ENCODE data around the gene PRUNE2.

PRUNE2 gene

DNA sequence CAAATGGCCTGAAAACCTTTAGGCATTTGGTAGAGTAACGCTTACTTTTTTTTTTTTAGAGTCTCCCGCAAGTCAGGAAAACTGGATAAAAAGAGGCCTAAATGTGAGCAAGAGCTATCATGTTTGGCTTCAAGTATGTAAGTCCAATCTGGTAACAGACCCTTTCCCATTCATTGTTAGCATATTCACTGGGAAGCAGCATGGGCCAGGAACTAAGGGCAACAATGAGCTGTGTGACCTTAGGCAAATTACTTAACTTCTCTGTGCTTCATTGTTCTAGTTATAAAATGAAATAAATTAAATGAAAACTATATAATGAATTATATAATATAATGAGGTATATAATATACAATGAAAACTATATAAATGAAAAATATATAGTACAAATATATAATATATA lies 256.0 kb downstream of the PRUNE2 start:
- no peak for DNase-seq

DNA sequence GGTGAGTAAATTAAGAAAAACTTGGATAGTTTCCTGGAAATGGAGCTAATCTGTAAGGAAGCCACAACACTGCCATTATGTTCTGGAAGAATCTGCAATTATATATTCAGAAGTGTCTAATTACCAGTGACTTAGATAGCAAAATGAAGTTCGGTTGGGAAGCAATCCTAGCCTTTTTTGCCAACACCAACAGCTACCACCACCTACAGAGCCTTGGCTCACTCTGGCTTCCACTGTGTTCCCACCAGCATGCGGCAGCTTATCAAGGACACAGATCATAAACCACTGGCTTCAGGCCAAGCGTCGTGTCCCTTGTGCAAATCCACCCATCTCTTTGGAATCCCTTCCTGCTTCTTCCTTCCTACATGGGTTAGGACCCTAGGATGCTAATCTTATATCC lies 259.7 kb downstream of the PRUNE2 start:
- no peak for DNase-seq

DNA sequence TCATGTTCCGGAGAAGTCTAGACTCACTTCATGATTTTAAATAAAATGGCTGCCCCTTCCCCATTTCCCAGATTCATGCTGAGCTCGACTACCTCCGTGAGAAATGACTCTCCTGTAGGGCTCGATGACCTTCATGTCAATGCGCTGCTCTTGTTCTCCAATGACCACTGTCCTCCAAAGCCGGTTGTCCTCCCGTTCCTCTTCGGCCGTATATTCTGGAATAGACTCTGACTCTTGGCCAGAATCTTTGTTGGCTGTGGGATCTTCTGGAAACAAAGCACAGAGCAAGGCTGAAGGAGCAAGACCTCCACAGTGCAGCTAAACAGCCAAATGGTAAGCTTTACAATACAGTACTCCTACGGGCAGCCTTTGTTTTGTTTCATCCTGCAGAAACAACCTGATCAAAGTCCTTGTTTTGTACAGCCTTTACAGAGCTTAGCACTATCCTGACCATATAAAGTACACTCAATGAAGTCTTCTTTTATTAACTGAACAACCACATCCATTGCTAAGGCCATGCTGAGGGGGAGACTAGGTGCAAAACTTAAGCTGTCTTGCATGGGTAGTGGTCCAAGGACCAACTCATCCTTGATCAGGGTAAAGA lies 261.2 kb downstream of the PRUNE2 start:
- no peak for DNase-seq

DNA sequence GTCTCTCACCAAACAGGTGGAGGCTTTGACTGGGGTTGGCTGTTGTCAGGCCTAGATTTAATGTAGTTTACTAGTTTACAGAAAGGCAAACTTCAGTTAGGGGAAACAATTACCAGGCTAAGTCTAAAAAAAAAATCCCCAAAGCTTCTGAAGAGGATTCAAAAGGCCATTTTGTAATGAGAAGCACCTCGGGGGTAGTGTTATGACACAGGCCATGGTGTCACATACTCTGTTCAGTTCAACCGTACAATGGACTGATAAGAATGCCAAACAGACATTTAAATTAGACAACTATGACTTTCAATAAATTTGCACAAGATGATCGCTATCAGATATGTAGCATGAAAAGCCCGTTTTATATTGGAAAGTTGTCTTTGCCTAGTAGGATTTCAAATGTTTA lies 261.7 kb downstream of the PRUNE2 start:
- DNase-seq = no peak

DNA sequence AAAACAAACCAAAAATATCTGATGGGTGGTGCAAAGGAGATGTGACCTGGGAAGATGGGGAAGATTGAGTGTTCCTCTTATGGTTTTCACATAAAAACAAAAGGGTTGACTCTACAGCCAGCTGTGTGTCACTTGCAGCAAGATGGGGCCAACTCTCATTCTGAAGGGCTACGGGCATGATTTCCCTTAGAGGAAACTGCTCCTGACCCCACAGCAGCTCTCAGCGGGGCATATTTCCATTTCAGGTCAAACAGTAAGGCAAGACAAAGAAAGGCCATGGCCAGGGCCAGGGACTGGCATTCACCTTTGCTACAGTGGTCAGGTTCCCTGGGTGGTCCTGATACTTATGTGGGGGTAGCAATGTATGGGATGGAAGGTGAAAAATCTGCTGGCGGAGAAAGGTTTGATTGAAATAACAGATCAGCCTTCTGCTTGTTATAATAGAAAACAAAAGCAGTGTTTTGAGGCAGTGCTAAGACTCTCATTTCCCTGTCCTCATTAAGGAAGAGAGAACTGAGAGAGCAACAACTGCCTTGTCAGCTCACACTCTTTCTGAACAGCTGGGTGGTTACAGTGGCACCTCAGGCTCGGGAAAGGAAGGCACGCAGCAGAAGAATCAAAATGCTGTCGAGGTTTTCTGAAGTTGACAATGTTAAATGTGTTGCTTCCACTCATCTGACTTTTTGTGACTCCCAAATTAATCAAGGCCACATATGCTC lies 262.4 kb downstream of the PRUNE2 start:
- no peak for DNase-seq

DNA sequence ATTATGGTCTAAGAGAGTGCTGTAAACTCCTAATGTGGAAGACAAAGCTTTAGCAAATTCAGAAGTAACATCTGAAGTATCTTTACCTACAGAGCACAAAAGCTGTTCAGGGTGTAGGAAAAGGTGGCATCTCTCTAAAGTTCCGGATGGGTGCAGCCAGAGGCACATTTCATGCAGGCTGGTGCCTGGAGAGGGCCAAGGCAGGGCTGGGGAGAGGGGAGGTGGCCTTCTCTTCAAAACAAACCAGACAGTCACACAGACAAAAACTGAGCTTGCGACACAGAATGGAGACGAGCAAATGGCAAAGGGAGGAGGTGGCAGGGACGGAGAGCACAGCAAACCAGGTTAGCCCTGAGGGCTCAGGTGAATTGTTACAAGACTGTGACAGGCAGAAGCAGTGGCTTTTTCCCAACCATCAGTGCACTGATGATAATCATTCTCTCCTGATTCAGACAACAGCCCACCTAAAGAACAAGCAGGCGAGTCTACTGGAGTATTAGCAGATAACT lies 263.2 kb downstream of the PRUNE2 start:
- no peak for DNase-seq

DNA sequence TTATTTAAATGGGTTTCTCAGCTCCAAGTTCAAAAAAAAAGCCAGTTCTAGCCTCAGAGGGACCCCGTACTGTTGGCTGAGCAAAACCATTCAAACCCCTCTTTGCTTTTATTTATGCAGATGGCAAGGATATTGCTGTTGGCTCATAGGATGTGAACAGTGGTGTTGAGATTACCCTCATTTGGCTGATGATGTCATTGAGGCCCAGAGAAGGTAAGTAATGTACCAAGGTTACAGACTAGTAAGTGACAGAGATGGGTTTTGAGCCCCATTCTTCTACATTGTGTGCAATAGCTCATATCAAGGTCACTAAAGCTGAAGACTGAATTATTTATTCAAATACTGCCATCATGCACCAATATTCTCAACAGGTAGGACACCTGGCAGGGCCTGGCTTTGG lies 263.8 kb downstream of the PRUNE2 start:
- no peak for DNase-seq

DNA sequence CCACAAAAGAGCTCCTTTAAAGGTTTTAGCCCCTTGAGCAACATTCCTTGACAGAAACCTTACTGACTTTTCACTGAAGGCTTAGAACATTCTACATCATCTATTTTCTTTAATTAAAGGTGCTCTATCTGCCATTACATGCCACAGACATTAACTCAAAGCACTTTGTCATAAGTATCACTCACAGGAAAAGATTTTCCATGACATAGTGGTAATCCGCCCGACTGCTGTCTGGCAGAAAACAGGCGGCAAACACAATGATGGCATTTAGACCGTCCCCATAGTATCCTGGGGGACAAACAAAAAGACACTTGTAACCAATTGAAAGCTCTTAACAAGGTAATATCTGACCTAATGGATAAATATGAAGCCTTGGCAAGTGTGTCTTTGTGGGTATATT lies 267.9 kb downstream of the PRUNE2 start:
- DNase-seq = no peak

DNA sequence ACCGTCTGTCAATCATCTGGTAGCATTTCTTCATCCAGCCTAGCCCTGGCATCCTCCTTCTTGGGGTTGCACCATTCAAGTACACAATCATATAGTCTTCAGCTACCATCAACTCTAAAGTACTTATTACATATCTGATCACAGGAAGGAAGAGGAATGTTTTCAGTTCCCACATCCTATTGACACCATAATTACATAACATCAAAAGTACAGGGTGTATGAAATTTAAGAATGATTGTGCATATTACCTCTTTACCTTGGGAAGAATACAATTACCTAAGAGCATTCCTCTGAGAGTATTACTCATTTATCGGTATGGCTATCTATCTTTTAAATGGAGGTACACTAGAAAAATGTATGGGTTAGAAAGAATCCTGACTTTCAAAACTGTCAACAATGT lies 268.5 kb downstream of the PRUNE2 start:
- DNase-seq = no peak

DNA sequence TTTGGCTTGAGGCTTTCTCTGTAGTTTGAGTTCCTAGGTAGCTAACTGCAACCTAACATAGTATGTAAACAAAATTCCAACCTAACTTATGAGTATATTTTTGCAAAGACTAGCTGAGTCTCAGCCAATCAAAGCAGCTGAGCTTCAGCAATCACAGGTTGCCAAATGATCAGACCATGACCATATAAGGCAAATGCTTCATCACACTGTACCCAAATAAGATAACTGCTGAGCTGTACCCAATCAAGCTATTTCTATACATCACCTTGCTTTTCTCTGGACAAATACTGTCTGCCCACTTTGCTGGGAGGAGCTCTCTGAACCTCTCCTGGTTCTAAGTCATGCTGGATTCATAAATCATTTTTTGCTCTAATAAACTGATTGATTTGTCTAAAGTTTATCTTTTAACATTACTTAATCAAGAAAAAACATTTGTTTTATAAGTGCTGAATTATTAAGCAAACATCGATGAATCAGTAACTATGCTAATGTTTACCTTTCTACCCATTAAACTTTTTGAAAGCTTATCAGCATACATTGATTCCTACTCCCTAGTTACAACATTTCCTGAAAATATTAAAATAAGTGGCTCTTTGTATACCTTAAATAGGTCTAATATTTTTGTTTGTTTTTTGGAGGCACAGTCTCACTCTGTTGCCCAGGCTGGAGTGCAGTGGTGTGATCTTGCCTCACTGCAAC lies 271.4 kb downstream of the PRUNE2 start:
- no peak for DNase-seq

DNA sequence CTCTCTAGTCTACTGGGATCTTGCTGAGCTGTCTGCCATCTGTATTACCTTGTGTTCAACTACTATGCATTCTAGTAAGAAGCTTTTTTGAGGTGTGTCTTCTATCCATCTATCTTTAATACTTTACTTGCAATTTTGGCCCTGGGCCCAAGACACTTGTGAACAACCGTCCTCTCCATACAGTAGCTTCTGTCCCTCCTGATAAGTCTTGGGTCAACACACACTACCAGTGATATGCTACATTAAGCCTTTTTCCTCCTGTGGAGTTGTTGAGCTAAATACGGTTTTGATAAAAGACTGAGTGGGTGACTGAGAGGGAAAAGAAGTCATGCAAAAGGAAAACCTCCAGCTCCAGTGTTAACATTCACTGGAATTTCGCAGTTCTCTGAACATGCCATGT lies 275.0 kb downstream of the PRUNE2 start:
- no peak for DNase-seq

DNA sequence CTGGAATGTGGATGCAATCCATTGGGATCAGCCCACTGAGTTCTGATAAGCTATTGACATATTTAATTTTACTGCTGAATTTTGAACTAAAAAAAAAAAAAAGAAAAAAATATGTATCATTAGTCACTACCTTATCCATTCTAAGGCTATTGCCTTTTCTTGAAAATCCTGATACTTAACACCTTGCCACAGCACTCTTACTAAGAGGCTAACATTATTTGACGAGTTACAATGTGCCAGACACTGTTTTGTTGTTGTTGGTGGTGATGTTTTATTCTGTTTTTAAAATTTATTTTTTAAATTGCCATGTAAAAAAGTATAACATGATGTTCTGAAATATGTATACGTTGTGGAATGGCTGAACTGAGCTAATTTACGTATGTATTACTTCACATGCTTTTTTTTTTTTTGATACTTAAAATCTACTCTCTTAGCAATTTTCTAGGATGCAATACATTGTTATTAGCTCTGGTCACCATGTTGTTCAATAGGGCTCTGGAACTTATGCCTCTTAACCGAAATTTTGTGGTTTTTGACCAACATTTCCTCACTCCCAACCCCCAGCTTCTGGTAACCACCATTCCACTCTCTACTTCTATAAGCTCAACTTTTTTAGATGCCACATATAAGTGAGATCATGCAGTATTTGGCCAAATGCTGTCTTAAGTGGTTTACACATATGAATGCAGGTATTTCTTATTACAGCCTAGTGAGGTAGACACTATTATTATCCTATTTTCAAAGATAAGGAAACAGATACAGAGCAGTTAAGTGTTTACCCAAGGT lies 276.5 kb downstream of the PRUNE2 start:
- DNase-seq = no peak

DNA sequence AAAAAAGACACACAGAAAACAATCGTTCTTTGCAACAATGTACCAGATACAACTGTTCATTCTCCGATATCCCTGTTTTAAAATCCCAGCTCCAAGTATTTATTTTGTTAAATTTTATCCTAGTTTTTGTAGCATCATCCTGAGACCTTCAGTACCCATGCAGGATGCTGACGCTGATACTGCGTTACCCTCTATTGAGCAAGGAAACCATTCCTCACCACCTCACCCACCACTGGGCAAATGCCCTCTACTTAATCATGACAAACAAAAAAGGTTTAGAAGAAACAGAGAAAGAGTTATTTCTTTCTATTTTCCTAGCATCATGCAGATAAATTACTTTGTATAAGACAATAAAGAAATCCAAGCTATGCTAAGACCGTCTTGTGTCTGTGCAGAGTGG lies 277.8 kb downstream of the PRUNE2 start:
- no peak for DNase-seq

DNA sequence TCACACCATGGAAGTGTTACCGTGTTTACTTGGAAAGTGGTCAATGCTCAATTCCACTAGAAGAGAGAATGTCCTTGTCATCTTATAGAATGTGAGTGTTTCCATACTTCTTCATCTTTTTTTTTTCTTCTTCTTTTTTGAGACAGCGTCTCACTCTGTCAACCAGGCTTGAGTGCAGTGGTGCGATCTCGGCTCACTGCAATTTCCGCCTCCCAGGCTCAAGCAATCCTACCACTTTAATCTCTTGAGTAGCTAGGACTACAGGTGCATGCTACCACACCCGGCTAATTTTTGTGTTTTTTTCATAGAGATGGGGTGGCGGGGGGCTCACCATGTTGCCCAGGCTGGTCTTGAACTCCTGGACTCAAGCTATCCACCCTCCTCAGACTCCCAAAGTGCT lies 278.9 kb downstream of the PRUNE2 start:
- DNase-seq = no peak

DNA sequence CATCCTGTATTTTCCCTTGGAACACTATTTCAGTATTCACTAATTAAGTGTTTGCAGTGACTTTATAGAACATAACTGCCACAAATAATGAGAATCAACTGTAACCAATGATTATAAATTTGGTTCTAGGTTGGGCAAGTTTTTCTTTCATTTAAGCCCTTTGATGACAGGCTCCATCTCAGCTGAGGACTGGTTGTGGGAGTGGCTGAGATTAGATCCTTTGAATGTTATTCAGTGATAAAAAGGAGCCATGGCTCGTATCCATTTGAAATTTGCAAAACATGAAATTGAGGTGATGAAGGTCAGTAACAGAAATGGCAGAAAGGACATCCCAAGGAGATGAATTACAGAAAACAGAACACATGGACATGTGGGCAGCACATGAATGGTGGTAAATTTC lies 279.8 kb downstream of the PRUNE2 start:
- no peak for DNase-seq

DNA sequence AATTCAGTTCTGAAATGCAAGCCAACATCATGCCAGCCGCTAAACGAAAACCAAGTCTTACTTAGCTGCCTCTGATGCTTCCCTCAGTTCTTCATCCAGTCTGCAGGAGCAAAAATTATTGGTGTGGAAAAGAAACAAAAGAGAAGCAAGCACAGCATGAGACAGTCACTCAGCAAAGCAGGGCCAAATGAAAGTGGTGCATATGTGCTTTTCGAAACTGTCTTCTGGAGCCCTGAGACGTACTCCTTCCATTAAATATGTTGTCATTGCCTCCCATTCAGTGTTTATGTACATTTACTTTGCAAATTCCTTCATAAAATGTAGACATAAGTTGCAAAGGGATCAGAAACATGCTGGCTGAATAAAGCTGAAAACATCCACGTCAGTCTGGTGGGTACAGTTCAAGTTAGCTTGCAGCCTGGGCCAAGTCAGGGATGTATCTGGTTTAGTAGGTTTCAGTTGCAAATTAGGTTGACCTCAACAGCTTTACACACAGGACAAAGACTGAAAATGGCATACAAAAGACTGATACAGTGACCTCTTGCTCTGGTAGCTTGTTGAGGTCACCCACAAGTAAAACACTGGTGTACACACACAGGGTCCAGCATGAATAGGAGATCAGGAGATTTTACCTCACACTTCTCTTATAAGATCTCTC lies 281.4 kb downstream of the PRUNE2 start:
- DNase-seq = no peak

DNA sequence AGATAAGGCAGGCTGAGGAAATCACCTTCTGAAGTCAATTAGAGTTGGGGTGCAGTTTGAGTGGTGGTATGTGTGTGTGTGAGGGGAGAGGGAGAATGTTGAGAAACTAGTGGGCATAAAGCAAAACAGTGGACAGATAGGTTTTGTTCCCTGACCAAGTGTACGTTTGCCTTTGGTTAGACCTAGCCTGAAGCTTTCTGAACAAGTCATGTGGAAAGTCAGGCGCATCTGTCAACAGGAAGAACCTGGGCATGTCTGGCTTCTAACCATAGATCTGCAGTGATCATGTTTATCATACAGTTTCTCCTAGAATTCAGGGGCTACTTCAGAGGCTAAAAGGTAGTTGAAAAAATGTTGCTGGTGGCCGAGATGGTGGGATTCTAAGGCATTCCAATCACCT lies 284.9 kb downstream of the PRUNE2 start:
- no peak for DNase-seq

DNA sequence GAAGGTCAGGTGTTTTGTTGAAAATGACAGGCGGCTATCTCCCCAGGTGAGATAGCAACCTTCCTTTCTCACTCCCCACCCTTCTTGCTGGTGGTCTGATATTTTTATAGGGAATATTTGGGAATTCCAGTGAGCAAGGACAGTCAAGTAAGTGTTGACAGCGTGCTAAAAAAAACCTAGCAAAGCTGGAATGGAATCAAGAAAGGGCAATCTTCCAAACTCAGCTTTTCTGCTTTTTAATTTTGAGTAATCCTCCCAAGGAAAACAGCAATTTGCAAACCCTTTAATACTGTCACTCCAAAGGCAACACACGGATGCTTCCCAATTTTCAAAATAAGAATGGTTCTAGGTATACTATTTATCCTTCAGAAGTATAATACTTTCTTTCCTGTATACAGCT lies 285.3 kb downstream of the PRUNE2 start:
- no peak for DNase-seq

DNA sequence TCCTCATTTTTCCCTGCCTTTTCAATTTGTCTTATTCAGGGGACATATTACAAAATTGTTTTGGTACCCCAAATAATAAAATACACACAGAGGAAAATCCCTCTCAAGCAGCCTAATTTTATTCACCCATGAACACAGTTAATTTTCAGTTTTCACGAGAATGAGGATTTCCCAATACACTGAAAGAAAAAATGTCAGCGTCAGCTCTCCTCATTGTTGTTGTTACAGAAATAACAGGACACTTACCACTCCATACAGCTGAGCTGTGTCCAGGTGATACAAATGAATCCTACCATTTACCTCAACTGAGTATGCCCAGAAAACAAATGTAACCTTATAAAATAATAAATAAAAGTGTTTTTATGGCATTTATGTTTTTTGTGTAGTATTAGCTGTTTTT lies 286.3 kb downstream of the PRUNE2 start:
- DNase-seq = no peak

DNA sequence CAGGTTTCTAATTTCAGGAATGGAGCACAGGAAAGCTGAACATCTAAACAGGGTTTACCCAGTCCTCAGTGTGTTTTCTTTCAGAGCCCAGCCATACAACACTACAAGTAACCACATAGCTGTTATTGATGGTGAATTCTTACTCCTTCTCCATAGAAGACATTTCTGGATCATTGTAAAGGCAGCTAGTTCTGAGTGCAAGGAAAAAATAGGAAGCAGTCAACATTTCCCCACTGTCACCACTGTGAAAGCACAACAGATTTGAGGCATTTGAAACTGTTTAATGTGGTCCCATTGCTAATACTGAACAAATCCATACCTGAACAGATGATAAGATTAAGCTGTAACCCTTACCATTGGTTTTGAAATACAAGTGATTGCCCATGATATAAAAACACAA lies 286.7 kb downstream of the PRUNE2 start:
- no peak for DNase-seq

DNA sequence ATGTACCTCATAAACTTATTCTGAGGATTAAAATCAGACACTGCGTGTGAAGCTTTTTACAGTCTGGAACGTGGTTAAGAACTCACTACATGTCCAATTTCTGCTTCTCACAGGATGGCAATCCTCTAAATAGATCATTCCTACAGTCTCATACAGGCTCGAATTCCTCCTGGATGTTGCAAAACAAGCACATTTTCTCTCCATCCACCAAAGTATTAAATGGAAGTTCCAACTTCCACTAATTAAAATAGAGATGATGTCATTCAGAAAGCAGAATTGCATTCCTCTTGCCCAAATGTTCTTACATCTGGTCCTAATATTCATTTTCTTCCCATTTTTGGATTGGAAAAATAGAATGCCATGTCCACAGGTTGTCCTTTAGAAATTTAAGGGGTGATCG lies 287.2 kb downstream of the PRUNE2 start:
- no peak for DNase-seq

DNA sequence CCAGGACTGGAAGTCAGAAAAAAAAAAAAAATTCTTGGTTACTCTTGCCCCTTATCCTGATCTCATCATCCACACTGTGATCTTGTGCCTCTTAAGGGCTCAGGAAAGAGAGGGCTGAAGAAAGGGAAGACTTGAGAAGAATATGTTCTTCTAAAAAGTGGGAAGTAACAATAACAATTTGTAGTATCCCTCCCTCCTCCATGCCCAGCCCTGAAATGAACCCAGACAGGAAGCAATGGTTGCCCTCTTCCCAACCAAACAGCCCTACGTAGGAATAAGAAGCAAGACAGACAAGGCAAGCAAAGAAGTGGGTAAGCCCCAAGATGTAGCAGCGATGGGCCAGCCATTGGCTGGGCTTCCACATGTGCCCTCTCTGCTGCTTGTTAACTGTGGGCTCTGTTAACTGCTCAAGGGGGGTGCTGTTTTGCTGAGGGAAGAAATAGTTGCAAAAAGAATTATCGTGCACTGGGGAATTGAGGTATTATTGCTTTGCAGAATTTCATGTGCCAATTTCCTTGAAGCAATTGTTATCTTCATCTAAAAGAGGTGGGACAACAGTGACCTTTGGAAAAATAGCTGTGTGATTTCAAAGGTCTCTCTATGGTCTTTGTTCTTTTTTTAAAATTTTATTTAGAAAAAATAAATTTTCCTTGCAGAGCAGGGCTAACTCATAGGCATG lies 288.3 kb downstream of the PRUNE2 start:
- DNase-seq = no peak

All from SW 1271 (cell line).